Measurements from ENCODE around the gene CDK15. TPM values are rescaled to one million over a fixed set of nuclear protein-coding genes. Genes with fewer than 3 reads are reported as not detected.

The CDK15 gene
- total and polyA plus RNA-seq, 5 donors from 2014 or later: not detected

DNA sequence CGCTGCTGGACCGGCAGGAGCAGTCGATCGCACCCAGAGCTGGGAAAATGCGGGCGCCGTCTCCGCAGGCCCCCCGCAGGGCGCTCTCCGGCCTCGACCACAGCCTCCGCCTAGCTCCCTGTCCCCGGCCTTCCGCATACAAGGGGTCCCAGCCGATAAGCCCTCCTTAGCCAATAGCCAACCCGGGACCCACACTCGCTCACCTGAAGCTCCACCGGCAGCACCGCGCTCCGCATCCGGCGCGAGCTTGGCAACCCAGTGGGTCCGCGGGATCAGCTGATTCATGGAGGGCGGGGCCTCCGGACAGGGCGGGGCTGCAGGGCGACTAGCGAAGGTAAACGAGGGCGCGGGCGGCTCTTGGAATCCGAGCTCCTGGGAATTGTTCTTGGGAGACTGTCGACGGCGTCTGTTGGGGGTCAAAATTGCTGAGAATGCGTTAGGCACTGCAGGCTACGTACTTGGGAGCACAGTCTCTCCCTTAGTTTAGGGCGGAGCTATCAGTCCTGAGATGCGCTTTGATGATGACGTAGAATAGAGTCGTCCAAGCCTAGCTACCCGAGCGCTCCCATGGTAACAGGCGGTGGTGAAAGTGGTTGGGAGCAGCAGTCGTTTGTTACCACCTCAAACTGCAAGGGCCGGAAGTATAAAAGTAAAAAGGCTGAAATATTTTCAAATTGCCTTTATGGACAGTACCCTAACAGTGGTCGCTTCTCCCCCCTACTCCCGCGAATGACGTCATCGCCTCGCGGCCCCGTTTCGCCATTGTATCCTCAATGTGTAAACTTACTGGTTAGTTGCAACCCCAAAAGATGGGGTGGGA is 25.5 kb upstream of the CDK15 start, which contains the start of gene ALS2:
Gene ALS2, minus strand, starts transcription at position 260 of the 820 bp plus-strand sequence. CDS start 12,048 bp downstream, outside the sequence.
- Mint-ChIP-seq H3K9me3 (no peaks in the 10 kb centered on the region), H3K27me3 (peaks cover 39% of the 10 kb centered on the region), H3K4me3 (peak within 1 kb of the TSS; percentile 89 to 99 (median 92))

DNA sequence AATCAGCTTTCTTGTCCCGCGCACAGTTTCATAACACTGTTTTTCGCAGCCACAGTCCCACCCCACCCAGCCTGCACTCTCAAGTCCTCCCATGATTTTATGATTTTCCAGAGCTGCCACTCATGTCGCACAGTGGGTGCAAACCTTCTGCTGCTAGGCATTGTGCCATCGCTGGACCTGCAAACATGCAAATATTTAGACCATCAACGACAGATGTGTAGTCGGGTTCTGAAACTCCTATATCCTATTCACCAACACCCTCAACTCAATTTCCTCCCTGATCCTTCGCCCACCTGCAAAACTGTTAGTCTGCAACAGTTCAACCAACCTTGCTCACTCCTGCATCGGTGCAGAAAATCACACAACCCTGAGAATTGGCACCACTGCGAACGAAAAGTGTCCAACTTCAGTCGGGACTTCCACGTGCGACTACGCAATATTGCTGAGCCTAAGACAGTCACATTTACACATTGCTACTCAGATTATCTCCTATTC is 24.7 kb upstream of the CDK15 start:
- peak overlapping the region; percentile 89 to 99 (median 92) for H3K4me3 Mint-ChIP-seq
- peak in 2 of 3 donors; percentile 18 to 35 for DNase-seq
- no peaks in the 10 kb centered on the region for H3K9me3 Mint-ChIP-seq

More for the DNA sequence above, 25.5 kb upstream of the CDK15 start, which contains the start of gene ALS2:
- Histone ChIP-seq H3K4me3 (ENCODE audit: low read depth, low read length) (peak within 1 kb of the TSS; percentile 95), H3K36me3 (ENCODE audit: control insufficient read depth, insufficient read depth, low read length) (no peaks in the 10 kb centered on the region), H3K27ac (ENCODE audit: insufficient read depth, low read length, poor library complexity, severe bottlenecking) (peak within 1 kb of the TSS; percentile 86), H3K4me1 (ENCODE audit: control insufficient read depth, insufficient read depth, low read length, poor library complexity, severe bottlenecking) (peaks cover 16% of the 10 kb centered on the region), H3K9me3 (ENCODE audit: control insufficient read depth in 2 of 2, low read length in 2 of 2) (no peaks in the 10 kb centered on the region), H3K27me3 (ENCODE audit: control insufficient read depth, insufficient read depth, low read length) (peaks cover 9% of the 10 kb centered on the region)
- Mint-ChIP-seq H3K4me1 (peaks cover 0 to 32% (median 23%) of the 10 kb centered on the region in 4 donors), H3K27ac (peak within 1 kb of the TSS; percentile 93 to 98 (median 95)), H3K36me3 (no peaks in the 10 kb centered on the region)
- peak; percentile 90 to 96 (median 95) for DNase-seq
- ATAC-seq (ENCODE audit: low read depth in 2 of 2): peak; percentile 94 to 95

DNA sequence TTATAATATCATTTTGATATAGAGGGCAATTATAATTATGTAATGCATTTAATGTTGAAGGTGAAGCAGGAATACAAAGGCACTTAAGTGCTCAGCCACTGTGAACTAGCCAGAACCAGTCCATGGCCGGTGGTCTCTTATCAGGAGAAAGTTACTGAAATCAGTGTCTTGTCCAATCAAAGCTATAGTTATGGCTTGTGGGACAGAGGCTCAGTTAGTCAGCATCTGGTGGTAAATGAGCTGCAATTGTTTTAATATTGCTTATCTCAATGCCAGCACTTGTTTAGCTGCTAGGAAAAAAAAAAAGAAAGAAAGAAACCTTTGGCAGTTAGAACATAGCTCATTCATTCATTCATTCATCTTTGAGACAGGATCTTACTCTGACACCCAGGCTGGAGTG is 21.8 kb upstream of the CDK15 start:
- Mint-ChIP-seq H3K9me3 (no peaks in the 10 kb centered on the region), H3K4me3 (no peak overlapping the region), H3K36me3 (no peaks in the 10 kb centered on the region), H3K27ac (no peak overlapping the region), H3K4me1 (peaks cover 0 to 22% (median 15%) of the 10 kb centered on the region in 4 donors), H3K27me3 (peaks cover 52% of the 10 kb centered on the region)
- Histone ChIP-seq H3K27ac (ENCODE audit: insufficient read depth, low read length, poor library complexity, severe bottlenecking) (no peak overlapping the region), H3K9me3 (ENCODE audit: control insufficient read depth in 2 of 2, low read length in 2 of 2) (no peaks in the 10 kb centered on the region), H3K4me1 (ENCODE audit: control insufficient read depth, insufficient read depth, low read length, poor library complexity, severe bottlenecking) (peaks cover 16% of the 10 kb centered on the region), H3K4me3 (ENCODE audit: low read depth, low read length) (no peak overlapping the region), H3K36me3 (ENCODE audit: control insufficient read depth, insufficient read depth, low read length) (no peaks in the 10 kb centered on the region), H3K27me3 (ENCODE audit: control insufficient read depth, insufficient read depth, low read length) (peaks cover 9% of the 10 kb centered on the region)
- ATAC-seq (ENCODE audit: low read depth in 2 of 2) (no peak), DNase-seq (no peak)

More for the DNA sequence above, 24.7 kb upstream of the CDK15 start:
- peaks cover 40% of the 10 kb centered on the region for H3K27me3 Mint-ChIP-seq
- H3K4me1 Mint-ChIP-seq: peaks cover 0 to 32% (median 23%) of the 10 kb centered on the region in 4 donors
- Histone ChIP-seq H3K36me3 (ENCODE audit: control insufficient read depth, insufficient read depth, low read length) (no peaks in the 10 kb centered on the region), H3K9me3 (ENCODE audit: control insufficient read depth in 2 of 2, low read length in 2 of 2) (no peaks in the 10 kb centered on the region), H3K4me1 (ENCODE audit: control insufficient read depth, insufficient read depth, low read length, poor library complexity, severe bottlenecking) (peaks cover 16% of the 10 kb centered on the region), H3K4me3 (ENCODE audit: low read depth, low read length) (peak overlapping the region; percentile 95), H3K27ac (ENCODE audit: insufficient read depth, low read length, poor library complexity, severe bottlenecking) (peak overlapping the region; percentile 86), H3K27me3 (ENCODE audit: control insufficient read depth, insufficient read depth, low read length) (peaks cover 9% of the 10 kb centered on the region)
- H3K36me3 Mint-ChIP-seq: no peaks in the 10 kb centered on the region
- no peak for ATAC-seq (ENCODE audit: low read depth in 2 of 2)
- H3K27ac Mint-ChIP-seq: peak overlapping the region; percentile 93 to 98 (median 95)

DNA sequence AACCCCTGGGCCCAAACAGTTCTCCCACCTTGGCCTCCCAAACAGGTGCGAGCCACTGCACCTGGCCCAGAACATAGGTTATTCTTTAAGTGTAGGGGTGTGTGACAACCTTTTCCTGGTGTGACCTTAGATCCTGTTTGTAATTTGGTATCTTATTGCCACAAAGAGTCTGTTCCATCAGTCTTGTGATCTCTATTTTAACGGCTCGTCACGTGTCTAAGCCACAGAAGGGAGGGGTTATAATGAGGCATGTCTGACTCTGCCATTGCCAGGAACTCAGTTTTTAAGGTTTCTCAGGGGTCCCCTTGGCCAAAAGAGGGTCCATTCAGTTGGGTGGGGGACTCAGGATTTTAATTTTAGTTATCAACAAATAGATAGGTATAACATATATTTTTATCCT is 21.2 kb upstream of the CDK15 start:
- Mint-ChIP-seq H3K4me3 (peak overlapping the region in 1 of 4 donors; percentile 4), H3K4me1 (peaks cover 0 to 16% (median 10%) of the 10 kb centered on the region in 4 donors)

GRCh38 chr2:201786471-201786870 is 19.9 kb upstream of the CDK15 start:
- H3K36me3 ChIP-seq (ENCODE audit: control insufficient read depth, insufficient read depth, low read length): no peaks in the 10 kb centered on the region
- no peak overlapping the region for H3K27ac Mint-ChIP-seq

More for the DNA sequence above, 21.2 kb upstream of the CDK15 start:
- no peak for ATAC-seq (ENCODE audit: low read depth in 2 of 2)
- Histone ChIP-seq H3K36me3 (ENCODE audit: control insufficient read depth, insufficient read depth, low read length) (no peaks in the 10 kb centered on the region), H3K27me3 (ENCODE audit: control insufficient read depth, insufficient read depth, low read length) (peaks cover 9% of the 10 kb centered on the region), H3K4me1 (ENCODE audit: control insufficient read depth, insufficient read depth, low read length, poor library complexity, severe bottlenecking) (peaks cover 12% of the 10 kb centered on the region), H3K9me3 (ENCODE audit: control insufficient read depth in 2 of 2, low read length in 2 of 2) (no peaks in the 10 kb centered on the region), H3K27ac (ENCODE audit: insufficient read depth, low read length, poor library complexity, severe bottlenecking) (no peak overlapping the region), H3K4me3 (ENCODE audit: low read depth, low read length) (no peak overlapping the region)
- peak in 1 of 3 donors; percentile 9 for DNase-seq
- Mint-ChIP-seq H3K36me3 (no peaks in the 10 kb centered on the region), H3K27me3 (peaks cover 52% of the 10 kb centered on the region), H3K27ac (no peak overlapping the region), H3K9me3 (no peaks in the 10 kb centered on the region)

GRCh38 chr2:201788371-201788770 is 18.0 kb upstream of the CDK15 start:
- Histone ChIP-seq H3K27ac (ENCODE audit: insufficient read depth, low read length, poor library complexity, severe bottlenecking) (no peak overlapping the region), H3K27me3 (ENCODE audit: control insufficient read depth, insufficient read depth, low read length) (peaks cover 4% of the 10 kb centered on the region), H3K9me3 (ENCODE audit: control insufficient read depth in 2 of 2, low read length in 2 of 2) (no peaks in the 10 kb centered on the region), H3K36me3 (ENCODE audit: control insufficient read depth, insufficient read depth, low read length) (no peaks in the 10 kb centered on the region), H3K4me1 (ENCODE audit: control insufficient read depth, insufficient read depth, low read length, poor library complexity, severe bottlenecking) (no peaks in the 10 kb centered on the region), H3K4me3 (ENCODE audit: low read depth, low read length) (no peak overlapping the region)
- DNase-seq: no peak
- no peaks in the 10 kb centered on the region for H3K36me3 Mint-ChIP-seq
- H3K9me3 Mint-ChIP-seq: no peaks in the 10 kb centered on the region
- H3K27ac Mint-ChIP-seq: no peak overlapping the region
- no peak overlapping the region for H3K4me3 Mint-ChIP-seq
- H3K27me3 Mint-ChIP-seq: peaks cover 32% of the 10 kb centered on the region
- ATAC-seq (ENCODE audit: low read depth in 2 of 2): no peak
- H3K4me1 Mint-ChIP-seq: no peaks in the 10 kb centered on the region

More at GRCh38 chr2:201786471-201786870, 19.9 kb upstream of the CDK15 start:
- no peak overlapping the region for H3K4me3 Mint-ChIP-seq
- no peak overlapping the region for H3K27ac ChIP-seq (ENCODE audit: insufficient read depth, low read length, poor library complexity, severe bottlenecking)
- peaks cover 6% of the 10 kb centered on the region for H3K4me1 ChIP-seq (ENCODE audit: control insufficient read depth, insufficient read depth, low read length, poor library complexity, severe bottlenecking)
- DNase-seq (no peak), ATAC-seq (ENCODE audit: low read depth in 2 of 2) (no peak)
- no peaks in the 10 kb centered on the region for H3K9me3 ChIP-seq (ENCODE audit: control insufficient read depth in 2 of 2, low read length in 2 of 2)
- H3K27me3 ChIP-seq (ENCODE audit: control insufficient read depth, insufficient read depth, low read length): peaks cover 9% of the 10 kb centered on the region
- peaks cover 0 to 6% (median 4%) of the 10 kb centered on the region in 4 donors for H3K4me1 Mint-ChIP-seq
- H3K36me3 Mint-ChIP-seq: no peaks in the 10 kb centered on the region
- H3K4me3 ChIP-seq (ENCODE audit: low read depth, low read length): no peak overlapping the region
- H3K9me3 Mint-ChIP-seq: no peaks in the 10 kb centered on the region
- H3K27me3 Mint-ChIP-seq: peaks cover 45% of the 10 kb centered on the region

DNA sequence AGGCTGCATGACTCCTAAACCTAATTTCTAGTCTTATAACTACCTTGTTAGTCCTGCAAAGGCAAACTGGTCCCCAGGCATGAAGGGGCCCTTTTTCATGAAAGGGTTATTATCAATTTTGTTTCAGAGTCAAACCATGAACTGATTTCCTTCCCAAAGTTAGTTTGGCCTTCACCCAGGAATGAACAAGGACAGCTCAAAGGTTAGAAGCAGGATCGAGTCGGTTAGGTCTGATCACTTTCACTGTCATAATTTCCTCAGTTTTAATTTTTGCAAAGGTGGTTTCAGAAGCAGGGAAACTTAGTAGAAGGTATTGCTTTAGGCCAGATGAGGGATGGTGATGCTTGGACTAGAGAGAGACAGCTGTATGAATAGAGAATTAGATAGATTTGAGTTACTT is 16.9 kb upstream of the CDK15 start:
- H3K36me3 ChIP-seq (ENCODE audit: control insufficient read depth, insufficient read depth, low read length): no peaks in the 10 kb centered on the region
- DNase-seq (no peak), ATAC-seq (ENCODE audit: low read depth in 2 of 2) (no peak)
- no peak overlapping the region for H3K27ac ChIP-seq (ENCODE audit: insufficient read depth, low read length, poor library complexity, severe bottlenecking)
- Mint-ChIP-seq H3K36me3 (no peaks in the 10 kb centered on the region), H3K9me3 (no peaks in the 10 kb centered on the region), H3K27ac (no peak overlapping the region), H3K4me3 (no peak overlapping the region), H3K4me1 (no peaks in the 10 kb centered on the region), H3K27me3 (peaks cover 29% of the 10 kb centered on the region)
- no peaks in the 10 kb centered on the region for H3K4me1 ChIP-seq (ENCODE audit: control insufficient read depth, insufficient read depth, low read length, poor library complexity, severe bottlenecking)
- no peak overlapping the region for H3K4me3 ChIP-seq (ENCODE audit: low read depth, low read length)
- H3K27me3 ChIP-seq (ENCODE audit: control insufficient read depth, insufficient read depth, low read length): no peaks in the 10 kb centered on the region
- no peaks in the 10 kb centered on the region for H3K9me3 ChIP-seq (ENCODE audit: control insufficient read depth in 2 of 2, low read length in 2 of 2)
